Hindlimb muscle (tissue), 1 donor: ENCODE data around the gene CLEC4M. TPM values are rescaled to one million over a fixed set of nuclear protein-coding genes. Genes with fewer than 3 reads are reported as not detected.
"Not testable (repeated sequence)": the region's sequence is repeated elsewhere in the genome, so short reads cannot be mapped to it uniquely, and the experiment has no call there.

Experiments
- DNase-seq: peaks from one replicate; pipeline ENCODE4 v3.0.0-alpha.2; 2013
- polyA plus RNA-seq: library from polyadenylated mRNA; unstranded; fragments of 120-200 nt; gene quantifications from one replicate; pipeline ENCODE4 v1.2.1, GENCODE V29; 2013; ENCODE audit not compliant: insufficient read length

Gene CLEC4M
- polyA plus RNA-seq, 1 donor, result not detected

DNA sequence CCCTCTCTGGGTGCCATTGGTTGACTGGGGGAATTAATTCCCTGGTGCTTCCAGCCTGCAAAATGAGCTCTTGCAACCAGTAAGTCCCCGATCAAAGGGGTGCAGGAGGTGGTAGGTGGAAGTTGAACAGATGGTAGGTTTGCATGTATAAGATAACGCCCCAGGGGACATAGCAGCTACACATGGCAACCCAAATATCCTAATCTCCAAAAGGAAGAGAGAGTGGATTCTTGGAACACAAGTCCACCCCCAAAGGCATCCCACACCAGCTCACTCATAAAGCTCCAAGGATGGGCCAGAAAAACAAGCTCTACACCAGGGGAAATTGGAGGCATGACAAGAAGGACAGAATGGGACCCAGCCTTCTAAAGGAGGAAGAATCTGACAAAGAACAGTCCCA is 20.5 kb upstream of the CLEC4M start:
- no peak for DNase-seq

DNA sequence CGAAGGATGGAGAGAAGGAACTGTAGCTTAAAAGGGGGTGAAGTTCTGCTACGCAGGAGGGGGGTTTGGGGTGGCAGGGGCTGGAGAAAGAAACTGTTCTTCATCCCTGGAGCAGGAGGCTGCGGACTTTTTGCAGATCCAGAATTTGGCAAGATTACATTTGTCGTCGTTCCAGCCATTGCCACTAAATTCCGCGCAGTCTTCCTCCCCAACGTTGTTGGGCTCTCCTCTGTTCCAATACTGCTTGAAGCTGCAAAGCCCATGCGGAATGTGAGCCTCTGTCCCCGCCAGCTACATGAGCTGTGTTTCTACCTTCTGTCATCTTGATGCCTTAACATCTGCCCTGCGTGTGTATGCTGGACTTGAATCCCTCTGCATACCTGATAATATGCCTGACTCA is 20.1 kb upstream of the CLEC4M start:
- DNase-seq, result no peak

DNA sequence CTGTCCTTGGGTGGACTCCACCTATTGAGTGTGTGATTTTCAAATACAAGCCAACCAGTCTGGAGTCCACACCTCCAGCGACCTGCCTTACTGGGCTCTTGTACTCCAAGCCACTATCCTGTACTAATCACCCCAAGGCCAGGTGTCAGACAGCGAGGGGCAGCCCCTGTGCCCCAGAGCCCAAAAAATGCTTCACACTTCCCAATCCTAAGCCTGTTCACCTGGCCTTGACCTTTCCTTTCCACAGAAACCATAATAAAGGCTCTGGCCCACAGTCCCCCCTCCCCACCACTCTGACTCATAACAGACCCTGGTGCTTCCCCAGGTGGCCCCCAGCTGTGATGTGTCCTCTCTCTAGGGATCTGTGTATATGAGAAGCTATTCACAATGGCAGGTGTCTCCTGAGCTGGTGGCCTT is 19.6 kb upstream of the CLEC4M start:
- no peak for DNase-seq

DNA sequence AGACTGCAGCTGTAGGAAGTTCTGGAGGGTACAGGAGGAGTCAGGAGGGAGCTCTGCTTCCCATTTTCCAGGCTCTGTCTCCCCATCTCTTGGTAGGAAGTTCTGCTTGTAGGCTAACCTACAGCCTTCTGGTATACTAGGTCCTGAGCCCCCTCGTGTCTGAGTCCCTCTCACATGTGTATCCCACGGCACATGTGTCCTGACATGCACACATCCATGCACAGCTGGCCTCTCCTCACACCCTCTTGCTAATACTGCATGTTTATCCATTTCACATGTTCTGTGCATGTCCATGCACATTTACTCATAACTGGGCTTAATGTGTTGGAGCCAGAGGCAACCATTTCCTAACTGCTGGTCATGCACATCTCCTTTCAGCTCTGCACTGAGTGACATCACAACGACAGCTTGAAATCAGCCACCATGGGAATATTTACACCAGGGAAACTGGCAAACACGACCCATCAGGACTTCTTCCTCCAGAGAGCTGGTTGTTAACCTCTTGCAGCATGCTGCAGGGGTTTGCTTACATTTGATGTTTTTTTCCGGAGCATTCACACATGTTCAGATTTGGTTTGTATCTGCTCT is 18.8 kb upstream of the CLEC4M start:
- no peak for DNase-seq

DNA sequence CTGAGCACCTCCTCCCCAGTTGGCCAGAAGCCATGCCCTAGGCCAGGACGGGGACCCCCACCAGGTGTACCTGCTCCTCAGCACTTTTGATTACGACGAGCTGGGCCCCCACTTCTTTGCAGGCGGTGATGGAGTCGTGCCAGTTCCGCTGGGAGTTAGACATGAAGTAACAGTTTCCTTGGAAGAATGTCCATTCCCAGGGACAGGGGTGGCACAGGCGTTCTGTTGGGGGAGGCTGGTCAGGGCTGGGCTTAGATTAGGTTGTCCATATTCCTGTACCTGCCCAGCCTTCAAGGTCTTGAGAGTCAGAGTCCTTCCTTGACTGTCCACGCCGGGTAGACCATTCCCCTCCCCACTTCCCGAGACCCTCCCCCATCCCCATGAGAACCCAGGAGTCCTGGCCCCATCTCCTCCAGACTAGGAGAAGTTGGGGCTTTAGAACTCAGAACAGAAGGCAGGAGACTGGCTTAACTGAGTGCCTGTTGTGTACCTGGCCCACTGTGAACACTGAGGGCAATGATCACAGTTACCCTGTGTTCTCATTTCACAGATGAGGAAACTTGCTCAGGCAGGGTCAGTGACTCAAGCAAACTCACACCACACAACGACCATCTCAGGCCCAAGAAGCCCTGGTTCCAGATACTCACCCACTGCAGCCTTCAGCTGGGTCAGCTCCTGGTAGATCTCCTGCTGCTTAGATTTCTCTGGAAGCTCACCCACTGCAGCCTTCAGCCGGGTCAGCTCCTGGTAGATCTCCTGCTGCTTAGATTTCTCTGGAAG is 18.0 kb upstream of the CLEC4M start:
- no peak for DNase-seq

DNA sequence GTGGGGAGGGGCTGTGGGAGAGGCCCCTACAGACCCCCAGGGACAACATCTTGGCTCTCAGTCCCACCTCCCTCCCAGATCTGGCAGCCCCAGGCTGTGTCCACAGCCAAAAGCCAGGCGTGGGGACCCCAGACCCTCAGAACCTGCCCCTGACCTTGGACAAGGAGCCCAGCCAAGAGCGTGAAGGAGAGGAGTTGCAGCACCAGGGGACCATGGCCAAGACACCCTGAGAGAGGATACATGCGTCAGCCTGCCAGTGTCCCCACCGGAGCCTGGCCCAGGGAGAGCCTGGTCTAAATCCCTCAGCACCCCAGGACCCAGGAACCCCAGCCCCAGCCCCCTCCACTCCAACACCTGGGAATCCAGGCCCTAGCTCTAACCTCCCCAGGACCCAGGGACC is 16.7 kb upstream of the CLEC4M start:
- not testable (repeated sequence) for DNase-seq

DNA sequence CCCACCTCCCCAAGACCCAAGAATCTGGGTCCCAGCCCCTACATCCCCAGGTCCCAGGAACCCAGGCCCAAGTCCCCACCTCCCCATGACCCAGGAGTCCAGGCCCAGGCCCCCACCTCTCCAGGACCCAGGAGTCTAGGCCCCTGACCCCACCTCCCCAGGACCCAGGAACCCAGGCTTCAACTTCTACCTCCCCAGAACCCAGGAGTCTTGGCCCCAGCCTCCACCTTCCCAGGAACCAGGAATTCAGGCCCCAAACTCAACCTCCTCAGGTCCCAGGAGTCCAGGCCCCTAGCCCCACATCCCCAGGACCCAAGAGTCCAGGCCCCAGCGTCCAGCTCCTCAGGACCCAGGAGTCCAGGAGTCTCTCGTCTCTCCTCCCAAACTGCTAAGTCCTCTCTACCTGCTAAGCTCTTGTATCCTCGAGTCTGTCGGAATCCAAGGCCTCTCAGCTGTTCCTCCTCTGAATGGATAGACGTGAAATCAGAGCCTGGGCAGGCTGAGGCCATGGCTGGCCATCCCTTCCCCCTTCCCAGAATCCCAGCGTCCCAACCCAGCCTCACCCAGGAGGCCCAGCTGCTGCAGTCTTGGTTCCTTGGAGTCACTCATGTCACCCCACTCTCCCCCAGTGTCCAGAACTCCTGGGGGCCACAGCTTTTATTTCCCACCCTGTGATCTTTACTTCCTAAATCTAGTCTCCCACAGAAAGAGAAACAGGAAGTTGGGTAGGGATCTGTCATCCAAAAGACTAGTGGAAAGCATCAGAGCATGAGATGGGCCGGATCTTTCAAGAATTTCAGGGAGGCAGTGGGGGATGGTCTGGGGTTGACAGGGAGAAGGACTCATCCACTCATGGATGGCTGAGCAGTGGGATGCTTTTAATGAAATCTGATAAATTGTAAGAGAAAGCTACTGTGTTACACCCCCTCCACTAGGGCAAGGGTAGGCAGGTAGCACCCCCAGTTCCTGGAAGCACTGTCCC is 15.8 kb upstream of the CLEC4M start, which contains the start of gene CD209:
CD209 (minus strand) TSS at position 632 of the 982 bp plus-strand sequence; CDS start at position 609, 23 bp downstream.
- DNase-seq, result no peak

DNA sequence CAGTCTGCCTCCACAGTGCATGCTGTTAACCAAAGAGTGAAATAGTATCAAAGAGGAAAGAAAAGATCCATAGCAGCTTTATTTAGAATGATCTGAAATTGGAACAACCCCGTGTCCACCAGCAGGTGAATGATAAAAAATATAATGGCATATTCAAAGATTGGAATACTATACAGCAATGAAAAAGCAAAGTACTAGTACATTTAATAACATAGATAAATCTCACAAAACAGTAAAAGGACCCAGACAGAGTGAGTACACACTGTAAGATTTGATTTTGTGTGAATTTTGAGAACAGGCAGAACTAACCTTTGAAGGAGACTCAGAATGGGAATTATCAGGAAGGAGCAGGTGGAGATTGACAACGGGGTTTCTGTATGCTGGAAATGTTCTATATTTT is 14.9 kb upstream of the CLEC4M start:
- no peak for DNase-seq

DNA sequence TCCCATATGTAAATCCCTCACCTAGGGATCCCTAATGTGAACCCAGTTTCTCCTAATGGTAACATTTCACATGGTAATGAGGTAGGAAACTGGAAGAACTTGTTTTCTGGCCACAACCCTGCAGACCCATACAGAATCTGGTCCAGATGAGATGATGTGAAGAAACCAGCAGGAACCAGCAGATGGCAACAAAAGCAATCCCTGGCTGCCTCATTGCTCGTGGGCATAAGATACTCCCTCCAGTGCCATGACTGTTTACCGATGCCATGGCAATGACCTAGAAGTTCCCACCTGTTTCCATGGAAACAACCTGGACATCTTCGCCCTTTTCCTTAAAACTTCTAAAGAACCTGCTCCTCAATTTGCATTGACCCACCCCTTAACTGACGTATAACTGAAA is 14.3 kb upstream of the CLEC4M start:
- DNase-seq, result no peak

DNA sequence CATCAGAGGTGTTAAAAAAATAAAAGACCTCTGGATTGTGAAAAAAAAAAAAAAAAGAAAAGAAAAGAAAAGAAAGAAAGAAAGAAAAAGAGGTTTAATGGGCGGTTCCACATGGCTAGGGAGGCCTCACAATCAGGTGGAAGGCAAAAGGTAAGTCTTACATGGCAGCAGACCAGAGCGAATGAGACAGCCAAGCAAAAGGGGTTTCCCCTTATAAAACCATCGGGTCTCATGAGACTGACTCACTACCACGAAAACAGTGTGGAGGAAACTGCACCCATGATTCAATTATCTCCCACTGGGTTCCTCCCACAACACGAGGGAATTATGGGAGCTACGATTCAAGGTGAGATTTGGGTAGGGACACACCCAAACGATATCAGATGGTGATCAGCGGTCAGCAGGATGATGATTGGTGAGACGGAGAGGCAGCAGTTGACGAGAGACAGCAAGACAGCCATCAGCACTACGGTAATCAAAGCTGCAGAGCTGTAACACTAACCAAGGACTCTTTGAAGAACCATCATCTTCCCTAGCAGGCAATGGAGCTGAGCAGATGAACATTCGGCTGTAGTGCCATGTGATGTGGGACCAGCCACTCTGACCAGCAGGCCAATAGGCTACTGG is 11.8 kb upstream of the CLEC4M start:
- DNase-seq, result no peak

DNA sequence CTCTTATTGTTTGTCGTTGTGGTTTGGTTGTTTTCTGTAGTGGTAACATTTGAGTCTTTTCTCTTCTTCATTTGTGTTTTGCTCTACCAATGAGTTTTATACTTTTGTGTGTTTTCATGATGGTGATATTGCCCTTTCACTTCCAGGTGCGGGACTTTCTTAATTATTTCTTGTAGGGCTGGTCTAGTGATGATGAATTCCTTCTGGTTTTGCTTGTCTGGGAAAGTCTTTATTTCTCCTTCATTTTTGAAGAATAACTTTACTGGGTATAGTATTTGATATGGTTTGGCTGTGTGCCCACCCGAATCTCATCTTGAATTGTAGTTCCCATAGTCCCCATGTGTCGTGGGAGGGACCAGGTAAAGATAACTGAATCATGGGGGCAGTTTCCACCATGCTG is 6.8 kb upstream of the CLEC4M start:
- no peak for DNase-seq

DNA sequence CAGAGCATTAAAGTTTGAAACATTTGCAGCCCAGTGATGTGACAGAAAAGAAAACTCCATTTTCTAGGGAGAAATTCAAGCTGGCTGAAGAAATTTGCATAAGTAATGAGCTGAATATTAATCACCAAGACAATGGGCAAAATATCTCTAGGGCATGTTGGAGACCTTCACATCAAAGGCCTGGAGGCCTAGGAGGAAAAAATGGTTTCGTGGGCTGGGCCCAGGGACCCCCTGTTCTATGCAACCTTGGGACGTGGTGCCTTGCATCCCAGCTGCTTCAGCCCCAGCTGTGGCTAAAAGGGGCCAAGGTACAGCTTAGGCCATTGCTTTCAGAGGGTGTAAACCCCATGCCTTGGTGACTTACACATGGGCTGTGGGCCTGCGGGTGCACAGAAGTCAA is 5.7 kb upstream of the CLEC4M start:
- no peak for DNase-seq

DNA sequence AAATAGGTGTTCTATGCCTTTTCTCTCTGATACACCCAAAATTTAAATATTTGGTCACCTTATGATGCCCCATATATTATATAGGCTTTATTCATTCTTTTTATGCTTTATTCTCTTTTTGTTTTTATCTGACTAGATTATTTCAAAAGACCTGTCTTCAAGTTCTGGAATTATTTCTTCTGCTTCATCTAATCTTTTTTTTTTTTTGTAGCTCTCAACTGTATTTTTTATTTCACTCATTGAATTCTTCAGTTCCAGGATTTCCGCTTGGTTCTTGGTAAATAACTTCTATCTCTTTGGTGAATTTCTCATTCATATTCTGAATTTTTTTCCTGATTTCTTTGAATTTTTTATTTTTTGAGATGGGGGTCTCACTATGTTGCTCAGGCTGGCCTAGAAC is 3.9 kb upstream of the CLEC4M start:
- DNase-seq, result no peak

DNA sequence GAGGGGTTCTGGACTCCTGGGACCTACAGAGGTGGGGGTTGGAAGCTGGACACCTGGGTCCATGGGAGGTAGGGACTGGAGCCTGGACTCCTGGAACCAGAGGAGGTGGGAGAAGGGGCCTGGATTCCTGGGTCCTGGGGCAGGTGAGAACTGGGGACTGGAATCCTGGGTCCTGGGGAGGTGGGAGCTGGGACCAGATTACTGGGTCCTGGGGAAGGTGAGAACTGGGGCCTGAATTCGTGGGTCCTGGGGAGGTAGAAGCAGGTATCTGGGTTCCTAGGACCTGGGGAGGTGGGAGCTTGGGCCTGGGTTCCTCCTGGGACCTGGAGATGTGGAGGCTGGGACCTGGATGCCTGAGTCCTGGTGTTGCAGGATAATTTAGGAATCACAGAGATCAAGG is 653 bp downstream of the CLEC4M start:
- no peak for DNase-seq

DNA sequence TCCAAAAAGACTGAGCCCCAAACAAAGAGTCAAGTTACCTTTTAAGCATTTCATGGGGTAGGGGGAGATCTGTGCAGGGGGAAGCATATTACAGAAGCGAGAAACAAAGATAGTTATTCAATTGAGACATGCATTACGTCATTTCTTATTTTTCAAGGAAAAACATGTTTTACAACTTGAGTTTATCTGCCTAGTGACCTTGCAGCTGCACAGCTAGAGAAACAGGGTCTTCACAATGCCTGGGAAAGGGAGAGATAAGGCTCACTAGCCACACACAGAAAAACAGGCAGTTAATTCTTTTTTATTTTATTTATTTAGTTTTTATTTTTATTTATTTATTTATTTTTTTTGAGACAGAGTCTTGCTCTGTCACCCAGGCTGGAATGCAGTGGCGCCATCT is 1.1 kb downstream of the CLEC4M start:
- not testable (repeated sequence) for DNase-seq

DNA sequence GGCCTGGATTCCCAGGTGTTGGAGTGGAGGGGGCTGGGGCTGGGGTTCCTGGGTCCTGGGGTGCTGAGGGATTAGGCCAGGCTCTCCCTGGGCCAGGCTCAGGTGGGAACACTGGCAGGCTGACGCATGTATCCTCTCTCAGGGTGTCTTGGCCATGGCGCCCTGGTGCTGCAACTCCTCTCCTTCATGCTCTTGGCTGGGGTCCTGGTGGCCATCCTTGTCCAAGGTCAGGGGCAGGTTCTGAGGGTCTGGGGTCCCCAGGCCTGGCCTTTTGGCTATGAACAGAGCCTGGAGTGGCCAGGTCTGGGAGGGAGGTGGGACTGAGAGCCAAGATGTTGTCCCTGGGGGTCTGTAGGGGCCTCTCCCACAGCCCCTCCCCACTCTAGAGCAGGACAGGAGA is 2.0 kb downstream of the CLEC4M start:
- not testable (repeated sequence) for DNase-seq

DNA sequence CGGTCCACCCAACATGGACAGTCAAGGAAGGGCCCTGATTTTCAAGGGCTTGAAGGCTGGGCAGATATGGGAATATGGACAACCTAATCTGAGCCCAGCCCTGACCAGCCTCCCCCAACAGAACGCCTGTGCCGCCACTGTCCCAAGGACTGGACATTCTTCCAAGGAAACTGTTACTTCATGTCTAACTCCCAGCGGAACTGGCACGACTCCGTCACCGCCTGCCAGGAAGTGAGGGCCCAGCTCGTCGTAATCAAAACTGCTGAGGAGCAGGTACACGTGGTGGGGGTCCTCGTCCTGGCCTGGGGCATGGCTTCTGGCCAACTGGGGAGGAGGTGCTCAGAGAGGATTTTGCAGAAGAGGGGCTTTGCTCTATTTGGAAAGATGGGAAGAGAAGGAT is 3.5 kb downstream of the CLEC4M start:
- no peak for DNase-seq

DNA sequence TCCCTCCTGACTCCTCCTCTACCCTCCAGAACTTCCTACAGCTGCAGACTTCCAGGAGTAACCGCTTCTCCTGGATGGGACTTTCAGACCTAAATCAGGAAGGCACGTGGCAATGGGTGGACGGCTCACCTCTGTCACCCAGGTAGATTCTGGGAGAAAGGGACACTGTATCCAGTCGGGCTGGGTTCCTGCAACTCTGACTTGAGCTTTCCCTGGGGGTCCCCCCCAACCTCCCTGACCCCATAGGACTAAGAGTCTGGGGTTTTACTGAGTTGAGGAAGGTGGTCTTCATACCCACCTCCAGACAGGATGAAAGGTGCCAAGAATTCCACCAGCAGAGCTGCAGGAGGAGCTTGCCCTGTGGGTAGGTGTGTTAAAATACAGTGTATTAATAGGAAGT is 4.4 kb downstream of the CLEC4M start:
- DNase-seq, result no peak

DNA sequence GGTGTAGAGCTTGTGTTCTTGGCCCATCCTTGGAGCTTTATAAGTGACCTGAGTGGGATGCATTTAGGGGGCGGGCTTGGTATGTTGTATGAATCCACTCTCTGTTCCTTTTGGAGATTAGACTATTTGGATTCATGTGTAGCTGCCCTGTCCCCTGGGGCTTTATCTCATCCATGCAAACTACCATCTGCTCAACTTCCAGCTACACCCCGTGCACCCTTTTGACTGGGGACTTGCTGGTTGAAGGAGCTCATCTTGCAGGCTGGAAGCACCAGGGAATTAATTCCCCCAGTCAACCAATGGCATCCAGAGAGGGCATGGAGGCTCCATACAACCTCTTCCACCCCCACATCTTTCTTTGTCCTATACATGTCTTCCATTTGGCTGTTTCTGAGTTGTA is 6.1 kb downstream of the CLEC4M start:
- no peak for DNase-seq

DNA sequence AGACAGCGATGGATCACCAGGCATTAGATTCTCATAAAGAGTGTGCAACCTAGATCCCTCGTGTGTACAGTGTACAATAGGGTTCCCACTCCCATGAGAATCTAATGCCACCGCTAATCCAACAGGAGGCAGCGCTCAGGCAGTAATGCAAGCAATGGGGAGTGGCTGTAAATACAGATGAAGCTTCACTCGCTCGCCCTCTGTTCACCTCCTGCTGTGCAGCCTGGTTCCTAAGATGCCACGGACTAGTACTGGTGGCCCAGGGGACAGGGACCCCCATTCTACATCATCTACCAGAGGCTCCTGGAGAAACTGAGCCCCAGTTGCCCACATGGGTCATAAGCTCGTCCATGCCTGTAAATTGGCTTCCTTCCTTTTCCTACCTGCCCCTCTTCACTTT is 8.0 kb downstream of the CLEC4M start:
- no peak for DNase-seq

DNA sequence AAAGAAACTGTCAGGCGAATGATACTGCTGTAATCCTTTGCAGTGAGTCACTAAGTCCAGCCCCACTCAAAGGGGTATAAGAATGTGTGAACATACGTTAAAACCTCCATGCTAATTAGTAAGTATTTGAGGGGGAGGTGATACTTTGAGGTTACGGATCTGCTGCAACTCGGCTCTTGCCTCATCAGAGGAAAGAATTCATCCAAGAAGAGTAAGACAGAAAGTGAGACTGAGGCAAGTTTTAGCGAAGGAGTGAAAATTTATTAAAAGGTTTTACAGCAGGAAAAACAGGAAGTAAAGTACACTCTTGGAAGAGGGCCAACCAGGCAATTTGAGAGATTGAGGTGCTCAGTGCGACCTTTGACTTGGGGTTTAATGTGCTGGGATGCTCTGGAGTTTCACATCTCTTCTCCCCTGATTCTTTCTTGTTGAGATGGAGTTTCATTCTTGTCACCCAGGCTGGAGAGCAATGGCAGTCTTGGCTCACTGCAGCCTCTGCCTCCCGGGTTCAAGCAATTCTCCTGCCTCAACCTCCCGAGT is 9.8 kb downstream of the CLEC4M start:
- DNase-seq, result no peak

DNA sequence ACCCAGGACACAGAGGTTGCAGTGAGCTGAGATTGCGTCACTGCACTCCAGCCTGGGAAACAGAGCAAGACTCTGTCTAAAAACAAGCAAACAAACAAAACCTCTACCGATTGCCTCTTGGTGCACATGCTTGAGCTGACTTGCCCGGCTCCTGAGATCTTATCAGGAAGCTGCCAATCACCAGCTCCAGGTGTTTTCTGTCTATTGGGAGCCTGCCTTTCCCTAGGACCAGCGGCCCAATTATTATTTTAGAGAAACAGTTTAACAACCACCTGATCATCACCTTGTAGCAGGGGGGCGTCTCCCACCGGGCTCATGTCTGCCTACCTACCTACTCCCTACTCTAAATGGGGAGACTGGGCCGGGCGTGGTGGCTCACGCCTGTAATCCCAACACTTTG is 10.8 kb downstream of the CLEC4M start:
- no peak for DNase-seq
